HepG2 (cell line): ENCODE data around the gene XPO1. TPM values are rescaled to one million over a fixed set of nuclear protein-coding genes. Genes with fewer than 3 reads are reported as not detected.

ENCODE experiments used
- AHR ChIP-seq: IDR thresholded peaks from 2 replicates; pipeline ENCODE4 v1.6.1; 2018; ENCODE audit warnings: missing genetic modification reagents, missing compliant biosample characterization
- ASH2L ChIP-seq: fragments of 300-600, 200-600 bp; sonication (generic); IDR thresholded peaks from 2 replicates; pipeline ENCODE4 v1.7.0; 2017; ENCODE audit warnings: low read depth, mild to moderate bottlenecking, moderate library complexity, mixed read lengths, low read length; ENCODE audit not compliant: insufficient read length
- ATF7-NPFF ChIP-seq: sonication (generic); formaldehyde crosslinking; IDR thresholded peaks from 2 replicates; pipeline ENCODE4 v1.8.1; 2023; ENCODE audit warnings: mild to moderate bottlenecking, low read depth, missing genetic modification reagents, moderate library complexity
- CCDC6 ChIP-seq: sonication (generic); formaldehyde crosslinking; IDR thresholded peaks from 2 replicates; pipeline ENCODE4 v1.8.1; 2022; ENCODE audit warnings: mild to moderate bottlenecking, missing genetic modification reagents, moderate library complexity
- GTF2F1 ChIP-seq: fragments of 150-350 bp; IDR thresholded peaks from 2 replicates; pipeline ENCODE4 v1.6.1; 2014; ENCODE audit warnings: low read length
- NAIF1 ChIP-seq: sonication (generic); formaldehyde crosslinking; IDR thresholded peaks from 2 replicates; pipeline ENCODE4 v1.5.0; 2020; ENCODE audit warnings: mild to moderate bottlenecking, missing genetic modification reagents, borderline replicate concordance
- NFE2L1 ChIP-seq: sonication (generic); formaldehyde crosslinking; IDR thresholded peaks from 2 replicates; pipeline ENCODE4 v1.4.0; 2020; ENCODE audit warnings: missing genetic modification reagents, mild to moderate bottlenecking, borderline replicate concordance
- NR2F1 ChIP-seq, 2 experiments: fragments of 450-650 bp in 1 of 2; formaldehyde crosslinking in 1 of 2; IDR thresholded peaks; 2 replicates each; pipeline versions ENCODE4 v1.5.0 to v1.6.1; 2016 to 2020; ENCODE audit warnings: mild to moderate bottlenecking in 1 of 2, missing compliant biosample characterization in 1 of 2, missing genetic modification reagents in 1 of 2, moderate library complexity in 1 of 2
- SIN3A ChIP-seq: IDR thresholded peaks from 2 replicates; pipeline ENCODE4 v1.6.1; 2011; ENCODE audit warnings: low read depth, mild to moderate bottlenecking, control low read depth, low read length, borderline replicate concordance
- TBX2 ChIP-seq: sonication (generic); formaldehyde crosslinking; IDR thresholded peaks from 2 replicates; pipeline ENCODE4 v1.5.0; 2020; ENCODE audit warnings: missing genetic modification reagents, mild to moderate bottlenecking, borderline replicate concordance
- TCF12 ChIP-seq, 2 experiments: fragments of 450-650 bp in 1 of 2; sonication (generic) in 1 of 2; formaldehyde crosslinking in 1 of 2; IDR thresholded peaks; 2 replicates each; pipeline versions ENCODE4 v1.6.1 to v1.8.0; 2017 to 2022; ENCODE audit warnings: antibody characterized with exemption in 1 of 2, mild to moderate bottlenecking in 1 of 2, missing genetic modification reagents in 1 of 2, moderate library complexity in 1 of 2
- TMF1 ChIP-seq: sonication (generic); formaldehyde crosslinking; IDR thresholded peaks from 2 replicates; pipeline ENCODE4 v1.8.1; 2022; ENCODE audit warnings: low read depth, missing genetic modification reagents
- ZBTB7A ChIP-seq: sonication (generic); formaldehyde crosslinking; IDR thresholded peaks from 2 replicates; pipeline ENCODE4 v1.8.0; 2022; ENCODE audit warnings: mild to moderate bottlenecking, missing genetic modification reagents
- ZFP41 ChIP-seq: sonication (generic); formaldehyde crosslinking; IDR thresholded peaks from 2 replicates; pipeline ENCODE4 v1.4.0; 2020; ENCODE audit warnings: mild to moderate bottlenecking, missing genetic modification reagents, borderline replicate concordance
- ZFP62 ChIP-seq: sonication (generic); formaldehyde crosslinking; IDR thresholded peaks from 2 replicates; pipeline ENCODE4 v1.4.0; 2020; ENCODE audit warnings: missing genetic modification reagents
- ZFP90 ChIP-seq: sonication (generic); formaldehyde crosslinking; IDR thresholded peaks from 2 replicates; pipeline ENCODE4 v1.8.0; 2022; ENCODE audit warnings: missing genetic modification reagents, mild to moderate bottlenecking, inconsistent platforms, borderline replicate concordance
- ZNF207 ChIP-seq: fragments of 450-650 bp; IDR thresholded peaks from 2 replicates; pipeline ENCODE4 v1.6.1; 2016; ENCODE audit warnings: antibody characterized with exemption, borderline replicate concordance
- ZNF317 ChIP-seq: sonication (generic); formaldehyde crosslinking; IDR thresholded peaks from 2 replicates; pipeline ENCODE4 v1.5.0; 2020; ENCODE audit warnings: mild to moderate bottlenecking, missing genetic modification reagents
- ZNF430 ChIP-seq: sonication (generic); formaldehyde crosslinking; IDR thresholded peaks from 2 replicates; pipeline ENCODE4 v1.9.0; 2021; ENCODE audit warnings: mild to moderate bottlenecking, missing genetic modification reagents
- ZNF451 ChIP-seq: sonication (generic); formaldehyde crosslinking; IDR thresholded peaks from 2 replicates; pipeline ENCODE4 v1.5.0; 2020; ENCODE audit warnings: mild to moderate bottlenecking, missing genetic modification reagents
- ZNF615 ChIP-seq: sonication (generic); formaldehyde crosslinking; IDR thresholded peaks from 2 replicates; pipeline ENCODE4 v1.5.0; 2020; ENCODE audit warnings: mild to moderate bottlenecking, missing genetic modification reagents, borderline replicate concordance
- ZNF674 ChIP-seq: sonication (generic); formaldehyde crosslinking; IDR thresholded peaks from 2 replicates; pipeline ENCODE4 v1.5.0; 2020; ENCODE audit warnings: low read depth, mild to moderate bottlenecking, missing genetic modification reagents
- ZZZ3 ChIP-seq: sonication (generic); formaldehyde crosslinking; IDR thresholded peaks from 2 replicates; pipeline ENCODE4 v1.4.0; 2020; ENCODE audit warnings: missing genetic modification reagents, mild to moderate bottlenecking, borderline replicate concordance
- polyA plus RNA-seq, 8 experiments: library from polyadenylated mRNA; depleted of rRNA in 3 of 8; stranded (reverse) in 7 of 8; unstranded in 1 of 8; fragments of >200 nt; fragmentation: Illumina TruSeq in 4 of 8; extraction: Trizol in 4 of 8; gene quantifications; 2 replicates each; pipeline versions ENCODE4 v1.2.1 to v1.2.3, GENCODE V29; 2011 to 2016; ENCODE audit warnings: low read depth in 4 of 8, missing spikeins in 1 of 8, mixed read lengths in 1 of 8; ENCODE audit not compliant: insufficient read depth in 1 of 8
- total RNA-seq, 5 experiments: library from RNA; depleted of rRNA; stranded (reverse); fragments of >200 nt; fragmentation: Illumina TruSeq; extraction: Trizol; gene quantifications; 2 replicates each; pipeline ENCODE4 v1.2.3, GENCODE V29; 2016; ENCODE audit warnings: low read depth in 1 of 5
- TF ChIP-seq, protein P1 (sequence below): sonication (generic); formaldehyde crosslinking; IDR thresholded peaks from 2 replicates; pipeline ENCODE4 v1.4.0; 2020; ENCODE audit warnings: missing genetic modification reagents, mild to moderate bottlenecking, borderline replicate concordance
- TF ChIP-seq, protein P2 (sequence below): fragments of 450-650 bp; IDR thresholded peaks from 2 replicates; pipeline ENCODE4 v1.6.1; 2017
- TF ChIP-seq, protein P3 (sequence below): sonication (generic); formaldehyde crosslinking; IDR thresholded peaks from 2 replicates; pipeline ENCODE4 v1.4.0; 2020; ENCODE audit warnings: missing genetic modification reagents, borderline replicate concordance

Gene XPO1
- total and polyA plus RNA-seq, 2 of the 13 experiments (the other 11 are each of a cell fraction or from before 2014, with no cell fraction given), result 67.4 to 212 TPM

DNA sequence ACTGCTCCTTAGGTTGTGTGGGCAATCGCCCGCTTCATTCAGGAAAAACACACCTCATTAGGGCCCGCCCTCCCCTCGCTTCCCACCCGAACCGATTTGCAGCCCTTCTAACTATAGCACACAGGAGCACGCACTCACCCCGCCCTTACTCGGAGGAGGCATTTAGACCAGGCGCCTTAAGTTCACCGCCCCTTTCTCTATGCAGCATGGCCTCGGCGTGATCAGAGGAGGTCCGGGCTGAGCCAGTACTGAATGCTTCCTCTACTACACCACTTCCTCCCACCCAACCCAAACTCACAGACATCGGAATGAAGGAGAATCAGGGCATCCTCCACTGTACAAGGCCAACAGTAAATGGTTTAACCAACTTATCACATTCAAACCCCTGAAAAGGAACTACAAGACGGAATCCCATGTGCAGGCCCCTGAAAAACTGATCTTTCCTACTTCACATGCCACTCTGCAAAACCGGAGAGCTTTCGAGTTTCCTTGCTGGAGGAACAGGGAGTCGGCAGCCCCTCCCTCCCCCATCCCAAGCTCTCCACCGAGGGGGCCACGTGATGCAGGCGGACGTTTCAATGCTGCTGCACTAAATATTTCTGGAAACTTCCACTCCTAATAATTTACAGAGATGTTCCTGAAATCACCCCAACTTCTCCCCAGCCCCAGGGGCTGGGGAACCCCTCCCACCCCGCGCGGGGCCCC, 1.4 kb downstream of the XPO1 start (continued):
- TF ChIP-seq, protein P1, sequence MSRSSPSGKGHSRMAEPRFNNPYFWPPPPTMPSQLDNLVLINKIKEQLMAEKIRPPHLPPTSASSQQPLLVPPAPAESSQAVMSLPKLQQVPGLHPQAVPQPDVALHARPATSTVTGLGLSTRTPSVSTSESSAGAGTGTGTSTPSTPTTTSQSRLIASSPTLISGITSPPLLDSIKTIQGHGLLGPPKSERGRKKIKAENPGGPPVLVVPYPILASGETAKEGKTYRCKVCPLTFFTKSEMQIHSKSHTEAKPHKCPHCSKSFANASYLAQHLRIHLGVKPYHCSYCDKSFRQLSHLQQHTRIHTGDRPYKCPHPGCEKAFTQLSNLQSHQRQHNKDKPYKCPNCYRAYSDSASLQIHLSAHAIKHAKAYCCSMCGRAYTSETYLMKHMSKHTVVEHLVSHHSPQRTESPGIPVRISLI, result no peak
- TF ChIP-seq ZNF207, result no peak
- TF ChIP-seq ZNF451 (CRISPR knock-in tag), result no peak
- no peak; the same call in 1 of the 2 replicates for TF ChIP-seq NAIF1 (CRISPR knock-in tag)
- TF ChIP-seq, protein P2, sequence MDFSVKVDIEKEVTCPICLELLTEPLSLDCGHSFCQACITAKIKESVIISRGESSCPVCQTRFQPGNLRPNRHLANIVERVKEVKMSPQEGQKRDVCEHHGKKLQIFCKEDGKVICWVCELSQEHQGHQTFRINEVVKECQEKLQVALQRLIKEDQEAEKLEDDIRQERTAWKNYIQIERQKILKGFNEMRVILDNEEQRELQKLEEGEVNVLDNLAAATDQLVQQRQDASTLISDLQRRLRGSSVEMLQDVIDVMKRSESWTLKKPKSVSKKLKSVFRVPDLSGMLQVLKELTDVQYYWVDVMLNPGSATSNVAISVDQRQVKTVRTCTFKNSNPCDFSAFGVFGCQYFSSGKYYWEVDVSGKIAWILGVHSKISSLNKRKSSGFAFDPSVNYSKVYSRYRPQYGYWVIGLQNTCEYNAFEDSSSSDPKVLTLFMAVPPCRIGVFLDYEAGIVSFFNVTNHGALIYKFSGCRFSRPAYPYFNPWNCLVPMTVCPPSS, result no peak
- TF ChIP-seq ZBTB7A, result no peak; the same call in 1 of the 2 replicates
- peak; percentile 96; the same call in 1 of the 2 replicates for TF ChIP-seq SIN3A
- TF ChIP-seq, protein P3, sequence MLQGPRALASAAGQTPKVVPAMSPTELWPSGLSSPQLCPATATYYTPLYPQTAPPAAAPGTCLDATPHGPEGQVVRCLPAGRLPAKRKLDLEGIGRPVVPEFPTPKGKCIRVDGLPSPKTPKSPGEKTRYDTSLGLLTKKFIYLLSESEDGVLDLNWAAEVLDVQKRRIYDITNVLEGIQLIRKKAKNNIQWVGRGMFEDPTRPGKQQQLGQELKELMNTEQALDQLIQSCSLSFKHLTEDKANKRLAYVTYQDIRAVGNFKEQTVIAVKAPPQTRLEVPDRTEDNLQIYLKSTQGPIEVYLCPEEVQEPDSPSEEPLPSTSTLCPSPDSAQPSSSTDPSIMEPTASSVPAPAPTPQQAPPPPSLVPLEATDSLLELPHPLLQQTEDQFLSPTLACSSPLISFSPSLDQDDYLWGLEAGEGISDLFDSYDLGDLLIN, result no peak
- peak; percentile 91 for TF ChIP-seq TBX2 (CRISPR knock-in tag)
- TF ChIP-seq TMF1 (CRISPR knock-in tag), result no peak; the same call in 1 of the 2 replicates
- no peak for TF ChIP-seq ZNF674 (CRISPR knock-in tag)
- TF ChIP-seq NR2F1 (CRISPR knock-in tag; IDR thresholded peaks at IDR 0.05), result no peak
- TF ChIP-seq ZNF317 (CRISPR knock-in tag), result peak; percentile 70; the same call in 1 of the 2 replicates
- TF ChIP-seq NFE2L1 (CRISPR knock-in tag), result no peak
- peak; percentile 31; the same call in 1 of the 2 replicates for TF ChIP-seq ZFP90 (CRISPR knock-in tag)
- 0 out of 2 replicates have a peak, but pooled peaks have one; percentile 46 for TF ChIP-seq GTF2F1
- no peak for TF ChIP-seq AHR (CRISPR knock-in tag)
- TF ChIP-seq CCDC6 (CRISPR knock-in tag), result peak; percentile 87
- TF ChIP-seq ATF7-NPFF (CRISPR knock-in tag), result peak; percentile 66; the same call in 1 of the 2 replicates
- peak; percentile 83 for TF ChIP-seq ASH2L
- TF ChIP-seq ZZZ3, result no peak
- TF ChIP-seq ZFP62 (CRISPR knock-in tag), result no peak
- TF ChIP-seq ZFP41, result no peak
- peak; percentile 70; the same call in 1 of the 2 replicates for TF ChIP-seq ZNF615 (CRISPR knock-in tag)
- peak; percentile 40; the same call in 1 of the 2 replicates for TF ChIP-seq ZNF430
- no peak for TF ChIP-seq TCF12 (IDR thresholded peaks at IDR 0.05)
- no peak for TF ChIP-seq TCF12 (CRISPR knock-in tag; IDR thresholded peaks at IDR 0.05)
